ENCODE results near the gene SLC1A4.
"Not testable (repeated sequence)": the region's sequence is repeated elsewhere in the genome, so short reads cannot be mapped to it uniquely, and the experiment has no call there.

SLC1A4 gene

GRCh38 chr2:64988420-64989125 lies 626 bp upstream of the SLC1A4 start:
- peak; percentile 91 for DNase-seq (ENCODE audit: low read depth, low spot score)
- H3K4me3 ChIP-seq (ENCODE audit: low read length) = peak overlapping the region; percentile 74

GRCh38 chr2:64989982-64990614 lies 899 bp downstream of the SLC1A4 start:
- DNase-seq (ENCODE audit: low read depth, low spot score) = no peak

GRCh38 chr2:64990876-64991275 lies 1.7 kb downstream of the SLC1A4 start:
- DNase-seq (ENCODE audit: low read depth, low spot score) = no peak
- no peak overlapping the region for H3K4me3 ChIP-seq (ENCODE audit: low read length)

More at GRCh38 chr2:64989982-64990614, 899 bp downstream of the SLC1A4 start:
- peak overlapping the region; percentile 74 for H3K4me3 ChIP-seq (ENCODE audit: low read length)

- peak; percentile 75 for DNase-seq (ENCODE audit: low read depth, low spot score)
- H3K4me3 ChIP-seq (ENCODE audit: low read length) = no peak overlapping the region
Observed at GRCh38 chr2:64992218-64992617, 3.0 kb downstream of the SLC1A4 start.

GRCh38 chr2:64992990-64993389 lies 3.8 kb downstream of the SLC1A4 start:
- no peak overlapping the region for H3K4me3 ChIP-seq (ENCODE audit: low read length)
- no peak for DNase-seq (ENCODE audit: low read depth, low spot score)

GRCh38 chr2:64995041-64995440 lies 5.8 kb downstream of the SLC1A4 start:
- no peak for DNase-seq (ENCODE audit: low read depth, low spot score)
- no peak overlapping the region for H3K4me3 ChIP-seq (ENCODE audit: low read length)

- H3K4me3 ChIP-seq (ENCODE audit: low read length) = no peak overlapping the region
- DNase-seq (ENCODE audit: low read depth, low spot score) = no peak
Observed at GRCh38 chr2:64996871-64997307, 7.7 kb downstream of the SLC1A4 start.

GRCh38 chr2:64998658-64999061 lies 9.5 kb downstream of the SLC1A4 start:
- H3K4me3 ChIP-seq (ENCODE audit: low read length) = no peak overlapping the region
- DNase-seq (ENCODE audit: low read depth, low spot score) = no peak

- H3K4me3 ChIP-seq (ENCODE audit: low read length) = no peak overlapping the region
- no peak for DNase-seq (ENCODE audit: low read depth, low spot score)
Observed at GRCh38 chr2:64999754-65000153, 10.6 kb downstream of the SLC1A4 start.

- H3K4me3 ChIP-seq (ENCODE audit: low read length) = no peak overlapping the region
- DNase-seq (ENCODE audit: low read depth, low spot score) = no peak
Observed at GRCh38 chr2:65000644-65001043, 11.4 kb downstream of the SLC1A4 start.

- no peak for DNase-seq (ENCODE audit: low read depth, low spot score)
- no peak overlapping the region for H3K4me3 ChIP-seq (ENCODE audit: low read length)
Observed at GRCh38 chr2:65003037-65003436, 13.8 kb downstream of the SLC1A4 start.

GRCh38 chr2:65004232-65004631 lies 15.0 kb downstream of the SLC1A4 start:
- DNase-seq (ENCODE audit: low read depth, low spot score); H3K4me3 ChIP-seq (ENCODE audit: low read length): not testable (repeated sequence)

- no peak for DNase-seq (ENCODE audit: low read depth, low spot score)
Observed at GRCh38 chr2:65013776-65014175, 24.6 kb downstream of the SLC1A4 start.

GRCh38 chr2:65015731-65016130 lies 26.5 kb downstream of the SLC1A4 start:
- no peak overlapping the region for H3K4me3 ChIP-seq (ENCODE audit: low read length)
- DNase-seq (ENCODE audit: low read depth, low spot score) = no peak

More at GRCh38 chr2:65013776-65014175, 24.6 kb downstream of the SLC1A4 start:
- no peak overlapping the region for H3K4me3 ChIP-seq (ENCODE audit: low read length)

- no peak for DNase-seq (ENCODE audit: low read depth, low spot score)
- no peak overlapping the region for H3K4me3 ChIP-seq (ENCODE audit: low read length)
Observed at GRCh38 chr2:65016789-65017188, 27.6 kb downstream of the SLC1A4 start.

GRCh38 chr2:65017335-65017734 lies 28.1 kb downstream of the SLC1A4 start:
- DNase-seq (ENCODE audit: low read depth, low spot score) = no peak
- no peak overlapping the region for H3K4me3 ChIP-seq (ENCODE audit: low read length)

GRCh38 chr2:65018141-65018582 lies 29.0 kb downstream of the SLC1A4 start:
- no peak overlapping the region for H3K4me3 ChIP-seq (ENCODE audit: low read length)
- no peak for DNase-seq (ENCODE audit: low read depth, low spot score)

- DNase-seq (ENCODE audit: low read depth, low spot score) = no peak
- H3K4me3 ChIP-seq (ENCODE audit: low read length) = no peak overlapping the region
Observed at GRCh38 chr2:65019010-65019409, 29.8 kb downstream of the SLC1A4 start.

GRCh38 chr2:65019675-65020195 lies 30.5 kb downstream of the SLC1A4 start:
- H3K4me3 ChIP-seq (ENCODE audit: low read length) = no peak overlapping the region
- DNase-seq (ENCODE audit: low read depth, low spot score) = no peak

GRCh38 chr2:65020251-65020650 lies 31.1 kb downstream of the SLC1A4 start:
- H3K4me3 ChIP-seq (ENCODE audit: low read length); DNase-seq (ENCODE audit: low read depth, low spot score): not testable (repeated sequence)
